Measurements from ENCODE around the gene MMP24OS.

Gene MMP24OS

GRCh38 chr20:35300469-35301262 lies 22.7 kb upstream of the MMP24OS start:
- Histone ChIP-seq H3K36me3 (ENCODE audit: insufficient read depth, insufficient read length, low read length) (peaks cover 36% of the 10 kb centered on the region), H3K4me3 (ENCODE audit: insufficient read length, low read depth) (no peak overlapping the region), H3K9ac (ENCODE audit: insufficient read length, low read depth) (no peak overlapping the region), H3K4me1 (ENCODE audit: insufficient read depth, insufficient read length) (peaks cover 7% of the 10 kb centered on the region), H3K27me3 (ENCODE audit: insufficient read depth, insufficient read length) (no peaks in the 10 kb centered on the region), H3K9me3 (ENCODE audit: insufficient read depth, low read length) (no peaks in the 10 kb centered on the region)
- DNase-seq (ENCODE audit: low read depth, low spot score), result no peak
- no peak for TF ChIP-seq YY1 (IDR thresholded peaks at IDR 0.05; ENCODE audit: insufficient read depth, insufficient read length)
- no peak for TF ChIP-seq SUZ12 (IDR thresholded peaks at IDR 0.05; ENCODE audit: extremely low read depth, insufficient read depth, insufficient read length)
- TF ChIP-seq ZNF274 (IDR thresholded peaks at IDR 0.05; ENCODE audit: low read depth, low read length), result no peak

- H3K9ac ChIP-seq (ENCODE audit: insufficient read length, low read depth), result no peak overlapping the region
These were observed 21.9 kb upstream of the MMP24OS start for GRCh38 chr20:35299780-35300179.

GRCh38 chr20:35298264-35298663 lies 20.3 kb upstream of the MMP24OS start:
- TF ChIP-seq ZNF274 (IDR thresholded peaks at IDR 0.05; ENCODE audit: low read depth, low read length) (no peak), YY1 (IDR thresholded peaks at IDR 0.05; ENCODE audit: insufficient read depth, insufficient read length) (no peak), SUZ12 (IDR thresholded peaks at IDR 0.05; ENCODE audit: extremely low read depth, insufficient read depth, insufficient read length) (no peak)
- Histone ChIP-seq H3K36me3 (ENCODE audit: insufficient read depth, insufficient read length, low read length) (peaks cover 19% of the 10 kb centered on the region), H3K27me3 (ENCODE audit: insufficient read depth, insufficient read length) (no peaks in the 10 kb centered on the region), H3K9ac (ENCODE audit: insufficient read length, low read depth) (no peak overlapping the region), H3K4me1 (ENCODE audit: insufficient read depth, insufficient read length) (peaks cover 6% of the 10 kb centered on the region), H3K9me3 (ENCODE audit: insufficient read depth, low read length) (no peaks in the 10 kb centered on the region), H3K4me3 (ENCODE audit: insufficient read length, low read depth) (no peak overlapping the region)
- DNase-seq (ENCODE audit: low read depth, low spot score), result no peak

More at GRCh38 chr20:35299780-35300179, 21.9 kb upstream of the MMP24OS start:
- TF ChIP-seq SUZ12 (IDR thresholded peaks at IDR 0.05; ENCODE audit: extremely low read depth, insufficient read depth, insufficient read length), result no peak
- no peak for TF ChIP-seq YY1 (IDR thresholded peaks at IDR 0.05; ENCODE audit: insufficient read depth, insufficient read length)
- TF ChIP-seq ZNF274 (IDR thresholded peaks at IDR 0.05; ENCODE audit: low read depth, low read length), result no peak
- Histone ChIP-seq H3K36me3 (ENCODE audit: insufficient read depth, insufficient read length, low read length) (peaks cover 31% of the 10 kb centered on the region), H3K9me3 (ENCODE audit: insufficient read depth, low read length) (no peaks in the 10 kb centered on the region), H3K27me3 (ENCODE audit: insufficient read depth, insufficient read length) (no peaks in the 10 kb centered on the region), H3K4me3 (ENCODE audit: insufficient read length, low read depth) (no peak overlapping the region), H3K4me1 (ENCODE audit: insufficient read depth, insufficient read length) (peaks cover 7% of the 10 kb centered on the region)
- DNase-seq (ENCODE audit: low read depth, low spot score), result no peak

- H3K27me3 ChIP-seq (ENCODE audit: insufficient read depth, insufficient read length), result no peaks in the 10 kb centered on the region
- no peaks in the 10 kb centered on the region for H3K9me3 ChIP-seq (ENCODE audit: insufficient read depth, low read length)
- H3K4me3 ChIP-seq (ENCODE audit: insufficient read length, low read depth), result no peak overlapping the region
- H3K9ac ChIP-seq (ENCODE audit: insufficient read length, low read depth), result no peak overlapping the region
- peaks cover 14% of the 10 kb centered on the region for H3K36me3 ChIP-seq (ENCODE audit: insufficient read depth, insufficient read length, low read length)
- H3K4me1 ChIP-seq (ENCODE audit: insufficient read depth, insufficient read length), result peaks cover 6% of the 10 kb centered on the region
- TF ChIP-seq ZNF274 (IDR thresholded peaks at IDR 0.05; ENCODE audit: low read depth, low read length) (no peak), SUZ12 (IDR thresholded peaks at IDR 0.05; ENCODE audit: extremely low read depth, insufficient read depth, insufficient read length) (no peak), YY1 (IDR thresholded peaks at IDR 0.05; ENCODE audit: insufficient read depth, insufficient read length) (no peak)
- DNase-seq (ENCODE audit: low read depth, low spot score), result no peak
These were observed 19.8 kb upstream of the MMP24OS start for GRCh38 chr20:35297740-35298139.

- Histone ChIP-seq H3K36me3 (ENCODE audit: insufficient read depth, insufficient read length, low read length) (peaks cover 9% of the 10 kb centered on the region), H3K4me1 (ENCODE audit: insufficient read depth, insufficient read length) (peaks cover 6% of the 10 kb centered on the region), H3K27me3 (ENCODE audit: insufficient read depth, insufficient read length) (no peaks in the 10 kb centered on the region), H3K9ac (ENCODE audit: insufficient read length, low read depth) (no peak overlapping the region), H3K9me3 (ENCODE audit: insufficient read depth, low read length) (no peaks in the 10 kb centered on the region), H3K4me3 (ENCODE audit: insufficient read length, low read depth) (no peak overlapping the region)
- DNase-seq (ENCODE audit: low read depth, low spot score), result no peak
- no peak for TF ChIP-seq SUZ12 (IDR thresholded peaks at IDR 0.05; ENCODE audit: extremely low read depth, insufficient read depth, insufficient read length)
- TF ChIP-seq ZNF274 (IDR thresholded peaks at IDR 0.05; ENCODE audit: low read depth, low read length), result no peak
- TF ChIP-seq YY1 (IDR thresholded peaks at IDR 0.05; ENCODE audit: insufficient read depth, insufficient read length), result no peak
These were observed 19.2 kb upstream of the MMP24OS start for GRCh38 chr20:35297155-35297554.

- no peaks in the 10 kb centered on the region for H3K36me3 ChIP-seq (ENCODE audit: insufficient read depth, insufficient read length, low read length)
- TF ChIP-seq ZNF274 (IDR thresholded peaks at IDR 0.05; ENCODE audit: low read depth, low read length), result no peak
- no peak for TF ChIP-seq YY1 (IDR thresholded peaks at IDR 0.05; ENCODE audit: insufficient read depth, insufficient read length)
- no peak for TF ChIP-seq SUZ12 (IDR thresholded peaks at IDR 0.05; ENCODE audit: extremely low read depth, insufficient read depth, insufficient read length)
- H3K27me3 ChIP-seq (ENCODE audit: insufficient read depth, insufficient read length), result no peaks in the 10 kb centered on the region
- no peak overlapping the region for H3K9ac ChIP-seq (ENCODE audit: insufficient read length, low read depth)
- no peak for DNase-seq (ENCODE audit: low read depth, low spot score)
- no peak overlapping the region for H3K4me3 ChIP-seq (ENCODE audit: insufficient read length, low read depth)
- peaks cover 6% of the 10 kb centered on the region for H3K4me1 ChIP-seq (ENCODE audit: insufficient read depth, insufficient read length)
- H3K9me3 ChIP-seq (ENCODE audit: insufficient read depth, low read length), result no peaks in the 10 kb centered on the region
These were observed 18.2 kb upstream of the MMP24OS start for GRCh38 chr20:35296101-35296554.

GRCh38 chr20:35295674-35296073 lies 17.8 kb upstream of the MMP24OS start:
- DNase-seq (ENCODE audit: low read depth, low spot score), result no peak
- TF ChIP-seq YY1 (IDR thresholded peaks at IDR 0.05; ENCODE audit: insufficient read depth, insufficient read length), result no peak
- no peak for TF ChIP-seq ZNF274 (IDR thresholded peaks at IDR 0.05; ENCODE audit: low read depth, low read length)
- TF ChIP-seq SUZ12 (IDR thresholded peaks at IDR 0.05; ENCODE audit: extremely low read depth, insufficient read depth, insufficient read length), result no peak
- Histone ChIP-seq H3K27me3 (ENCODE audit: insufficient read depth, insufficient read length) (no peaks in the 10 kb centered on the region), H3K4me3 (ENCODE audit: insufficient read length, low read depth) (no peak overlapping the region), H3K9ac (ENCODE audit: insufficient read length, low read depth) (no peak overlapping the region), H3K36me3 (ENCODE audit: insufficient read depth, insufficient read length, low read length) (no peaks in the 10 kb centered on the region), H3K9me3 (ENCODE audit: insufficient read depth, low read length) (no peaks in the 10 kb centered on the region), H3K4me1 (ENCODE audit: insufficient read depth, insufficient read length) (peaks cover 6% of the 10 kb centered on the region)

All from NT2/D1 (cell line).